K562 (cell line): ENCODE measurements around the gene CHKB. TPM values are rescaled to one million over a fixed set of nuclear protein-coding genes. Genes with fewer than 3 reads are reported as not detected.
A peak's percentile ranks its signal among the peaks of the same experiment; 100 is the strongest.

Source experiments
- ATAC-seq: fragments of 200-7000 bp; cut with Tn5 transposase; 3 replicates; pipeline ENCODE4 v1.9.1; 2020; ENCODE audit warnings: moderate library complexity
- BruUV-seq: library from RNA; stranded (reverse); fragments of 400-500 nt; replicated peaks from 2 replicates; lab custom pipeline; 2021; lab: Mats Ljungman, UMichigan
- CTCF ChIA-PET: fragments of 300-600 bp; formaldehyde crosslinking; extraction: SDS; loops from one replicate; lab custom pipeline; 2021; ENCODE audit warnings: low intra/inter-chr PET ratio; lab: Yijun Ruan, JAX
- POLR2A ChIA-PET: fragments of 300-600, 350-650 bp; sonication (Branson Sonifier 250); formaldehyde crosslinking; extraction: SDS; loops from one replicate; lab custom pipeline; 2021; ENCODE audit warnings: antibody characterized with exemption, inconsistent platforms; lab: Yijun Ruan, JAX
- DNase-seq, 4 experiments: peaks; one replicate each; pipeline versions ENCODE4 v3.0.0 to v3.0.0-alpha.2; 2011 to 2018; ENCODE audit warnings: low spot score in 3 of 4, mixed read lengths in 3 of 4; ENCODE audit errors: extremely low read depth in 1 of 4
- FAIRE-seq: peaks from 2 replicates; lab custom pipeline; 2011; peaks lifted over from hg19 to GRCh38; lab: Jason Lieb, UNC
- H2AFZ ChIP-seq: 2 replicates; pipeline ENCODE4 v1.6.0; 2011; ENCODE audit warnings: low read depth, low read length, control low read depth, inconsistent platforms
- H3K27ac ChIP-seq: fragments of 200-600 bp; 3 replicates; pipeline ENCODE4 v1.8.0; 2011; ENCODE audit warnings: low read depth, mild to moderate bottlenecking, control low read depth, inconsistent platforms, low read length, moderate library complexity, mixed read lengths; ENCODE audit errors: extremely low read depth
- H3K27me3 ChIP-seq, 2 experiments: fragments of 300-600 bp in 1 of 2; 2 replicates in 1 of 2; 3 replicates in 1 of 2; pipeline versions ENCODE4 v1.6.0 to v1.8.0; 2011; ENCODE audit warnings: inconsistent platforms in 2 of 2, low read length in 2 of 2, mild to moderate bottlenecking in 1 of 2, mixed read lengths in 1 of 2, moderate library complexity in 1 of 2; ENCODE audit not compliant: control insufficient read depth in 2 of 2, insufficient read depth in 2 of 2
- H3K36me3 ChIP-seq: fragments of 300-600 bp; 3 replicates; pipeline ENCODE4 v1.8.0; 2011; ENCODE audit warnings: mild to moderate bottlenecking, low read length, inconsistent platforms; ENCODE audit not compliant: control insufficient read depth, insufficient read depth
- H3K4me1 ChIP-seq, 2 experiments: fragments of 200-600 bp in 1 of 2; replicated peaks in 1 of 2; 2 replicates in 1 of 2; 3 replicates in 1 of 2; pipeline versions ENCODE4 v1.5.1 to v1.8.0; 2011; ENCODE audit warnings: inconsistent platforms in 2 of 2, low read length in 2 of 2, mild to moderate bottlenecking in 1 of 2, mixed read lengths in 1 of 2, moderate library complexity in 1 of 2; ENCODE audit not compliant: control insufficient read depth in 2 of 2, insufficient read depth in 2 of 2
- H3K4me2 ChIP-seq: 2 replicates; pipeline ENCODE4 v1.6.1; 2011; ENCODE audit warnings: low read length, control low read depth, inconsistent platforms, mixed read lengths; ENCODE audit not compliant: insufficient read depth
- H3K4me3 ChIP-seq: fragments of 200-600 bp; sonication (generic), shearing (Covaris generic); 2 replicates; pipeline ENCODE4 v1.5.1; 2016; ENCODE audit warnings: control low read depth, inconsistent platforms
- H3K79me2 ChIP-seq: fragments of 200-600 bp; 3 replicates; pipeline ENCODE4 v1.8.0; 2011; ENCODE audit warnings: low read length, inconsistent platforms; ENCODE audit not compliant: control insufficient read depth, insufficient read depth
- H3K9ac ChIP-seq, 2 experiments: 2 replicates each; pipeline versions ENCODE4 v1.6.0 to v1.6.1; 2011; ENCODE audit warnings: low read depth in 2 of 2, low read length in 2 of 2, control low read depth in 1 of 2, inconsistent platforms in 1 of 2, mild to moderate bottlenecking in 1 of 2, mixed read lengths in 1 of 2; ENCODE audit not compliant: insufficient read depth in 1 of 2
- H3K9me1 ChIP-seq: one replicate; pipeline ENCODE4 v1.6.0; 2011; ENCODE audit warnings: inconsistent platforms, mild to moderate bottlenecking, low read length, moderate library complexity; ENCODE audit not compliant: control insufficient read depth, insufficient read depth
- H3K9me3 ChIP-seq: replicated peaks from 2 replicates; pipeline ENCODE4 v1.5.1; 2011; ENCODE audit warnings: low read depth, low read length, inconsistent platforms; ENCODE audit not compliant: control insufficient read depth, insufficient read depth
- H4K20me1 ChIP-seq: replicated peaks from 2 replicates; pipeline ENCODE4 v1.6.1; 2011; ENCODE audit warnings: low read length, inconsistent platforms, mixed read lengths; ENCODE audit not compliant: control insufficient read depth, insufficient read depth
- ARID2 ChIP-seq: fragments of 450-650 bp; IDR thresholded peaks from 2 replicates; pipeline ENCODE4 v1.6.1; 2017; ENCODE audit warnings: antibody characterized with exemption, mild to moderate bottlenecking
- KDM2B ChIP-seq: fragments of 250-450 bp; sonication (Bioruptor Pico); IDR thresholded peaks from 2 replicates; pipeline ENCODE4 v1.8.0; 2021; ENCODE audit warnings: mild to moderate bottlenecking, moderate library complexity
- NR2C1 ChIP-seq, 2 experiments: fragments of 450-650 bp; IDR thresholded peaks; 2 replicates each; pipeline ENCODE4 v1.6.1; 2017; ENCODE audit warnings: mild to moderate bottlenecking in 2 of 2, antibody characterized with exemption in 1 of 2, inconsistent platforms in 1 of 2, missing compliant biosample characterization in 1 of 2, missing genetic modification characterization in 1 of 2
- SFPQ ChIP-seq: fragments of 200-400 bp; formaldehyde crosslinking; IDR thresholded peaks from 2 replicates; pipeline ENCODE4 v1.6.1; 2017; ENCODE audit warnings: mild to moderate bottlenecking, low read depth, low read length, moderate library complexity
- ZBTB5 ChIP-seq: fragments of 450-650 bp; IDR thresholded peaks from 2 replicates; pipeline ENCODE4 v1.6.1; 2017; ENCODE audit warnings: antibody characterized with exemption
- ZNF12 ChIP-seq: sonication (generic); formaldehyde crosslinking; IDR thresholded peaks from 2 replicates; pipeline ENCODE4 v1.4.0; 2020; ENCODE audit warnings: mild to moderate bottlenecking, missing genetic modification reagents
- WGBS: fragments of 100-300 bp; shearing (Covaris generic); methylation state at CpG from one replicate; pipeline ENCODE4 v1.1.6; 2016; ENCODE audit warnings: low coverage, mixed read lengths; ENCODE audit not compliant: insufficient coverage; ENCODE audit errors: missing lambda C conversion rate; 5-methylcytosine and 5-hydroxymethylcytosine counted together
- in situ Hi-C: fragments of 300-500 bp; cut with MboI; formaldehyde crosslinking; loops from 4 replicates; pipeline ENCODE4 v1.15.0; 2018; ENCODE audit warnings: inconsistent platforms, mixed read lengths
- intact Hi-C: fragments of 100-400 bp; cut with micrococcal nuclease; formaldehyde crosslinking; loops from 2 replicates; pipeline ENCODE4 v1.14.2; 2022
- polyA plus RNA-seq, 8 experiments: library from polyadenylated mRNA; depleted of rRNA in 4 of 8; stranded (reverse) in 5 of 8; unstranded in 3 of 8; fragments of >200 nt; fragmentation: Nextera tagmentation in 2 of 8; fragmentation: Illumina TruSeq in 1 of 8; extraction: Ambion mirVana in 2 of 8; extraction: Trizol in 1 of 8; gene quantifications; 2 replicates each; pipeline versions ENCODE4 v1.2.1 to v1.2.3, GENCODE V29; 2011 to 2014; ENCODE audit warnings: inconsistent platforms in 1 of 8, missing spikeins in 1 of 8
- total RNA-seq, 7 experiments: library from RNA; depleted of rRNA in 6 of 7; stranded (reverse); fragments of >200 nt in 6 of 7; fragmentation: Illumina TruSeq in 2 of 7; extraction: Trizol in 2 of 7; gene quantifications; 2 replicates each; pipeline versions ENCODE4 v1.2.1 to v1.2.3, GENCODE V29; 2011 to 2021; ENCODE audit warnings: low replicate concordance in 1 of 7
- TF ChIP-seq, protein P1 (sequence below): sonication (generic); formaldehyde crosslinking; IDR thresholded peaks from 2 replicates; pipeline ENCODE4 v1.9.0; 2022; ENCODE audit warnings: mild to moderate bottlenecking, missing genetic modification reagents

The CHKB gene
- total and polyA plus RNA-seq, 9 of the 15 experiments (the other 6 are each of a cell fraction or from before 2014, with no cell fraction given) = 2.7 to 31.0 (median 11.0) TPM

- H3K9me3 ChIP-seq = no peaks in the 10 kb centered on the region
- in situ Hi-C loops = no loop called here
- H3K4me3 ChIP-seq = no peak overlapping the region
- WGBS = 43% methylated on average over 8 of the region's 8 CpGs
- no peak overlapping the region for H3K9ac ChIP-seq
- H4K20me1 ChIP-seq = no peaks in the 10 kb centered on the region
- ATAC-seq (no peak), FAIRE-seq (no peak), DNase-seq (no peak)
- H3K79me2 ChIP-seq = peaks cover 6% of the 10 kb centered on the region; the same call in 2 of the 3 replicates
- H3K4me1 ChIP-seq = peaks cover 15 to 20% of the 10 kb centered on the region in 2 experiments; a peak in 4 of 5 replicates
- no peak overlapping the region for H2AFZ ChIP-seq
- no peak overlapping the region for H3K27ac ChIP-seq
- no peaks in the 10 kb centered on the region; the same call in 2 of the 3 replicates for H3K36me3 ChIP-seq
- H3K9me1 ChIP-seq = no peaks in the 10 kb centered on the region
- POLR2A ChIA-PET = interaction anchor here (2.7 kb wide), 1 partner anchor 20 kb away, joined by 8 read pairs; no protein-coding TSS in a partner anchor
- peaks cover 0 to 3% of the 10 kb centered on the region in 2 experiments; a peak in 2 of 5 replicates for H3K27me3 ChIP-seq
- BruUV-seq = no TSS peak
- intact Hi-C loops = no loop called here
- TF ChIP-seq ARID2 (no peak), KDM2B (CRISPR knock-in tag) (no peak), SFPQ (no peak), NR2C1 (IDR thresholded peaks at IDR 0.05) (no peak), NR2C1 (tag; IDR thresholded peaks at IDR 0.05) (no peak), ZNF12 (CRISPR knock-in tag) (no peak), ZBTB5 (no peak)
- TF ChIP-seq, protein P1, sequence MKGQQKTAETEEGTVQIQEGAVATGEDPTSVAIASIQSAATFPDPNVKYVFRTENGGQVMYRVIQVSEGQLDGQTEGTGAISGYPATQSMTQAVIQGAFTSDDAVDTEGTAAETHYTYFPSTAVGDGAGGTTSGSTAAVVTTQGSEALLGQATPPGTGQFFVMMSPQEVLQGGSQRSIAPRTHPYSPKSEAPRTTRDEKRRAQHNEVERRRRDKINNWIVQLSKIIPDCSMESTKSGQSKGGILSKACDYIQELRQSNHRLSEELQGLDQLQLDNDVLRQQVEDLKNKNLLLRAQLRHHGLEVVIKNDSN = no peak
- H3K4me2 ChIP-seq = peak overlapping the region; percentile 55; the same call in 1 of the 2 replicates
- CTCF ChIA-PET = no interaction called here
Measured at GRCh38 chr22:50585781-50586180, 3.1 kb upstream of the CHKB start.
